DMS79 treated with DMSO at 0.1 percent for 48 hours (cell line): ENCODE measurements around the gene FAN1.

Source experiments
- DNase-seq: peaks from one replicate; lab custom pipeline; 2025; lab: John Stamatoyannopoulos, UW

Gene FAN1

DNA sequence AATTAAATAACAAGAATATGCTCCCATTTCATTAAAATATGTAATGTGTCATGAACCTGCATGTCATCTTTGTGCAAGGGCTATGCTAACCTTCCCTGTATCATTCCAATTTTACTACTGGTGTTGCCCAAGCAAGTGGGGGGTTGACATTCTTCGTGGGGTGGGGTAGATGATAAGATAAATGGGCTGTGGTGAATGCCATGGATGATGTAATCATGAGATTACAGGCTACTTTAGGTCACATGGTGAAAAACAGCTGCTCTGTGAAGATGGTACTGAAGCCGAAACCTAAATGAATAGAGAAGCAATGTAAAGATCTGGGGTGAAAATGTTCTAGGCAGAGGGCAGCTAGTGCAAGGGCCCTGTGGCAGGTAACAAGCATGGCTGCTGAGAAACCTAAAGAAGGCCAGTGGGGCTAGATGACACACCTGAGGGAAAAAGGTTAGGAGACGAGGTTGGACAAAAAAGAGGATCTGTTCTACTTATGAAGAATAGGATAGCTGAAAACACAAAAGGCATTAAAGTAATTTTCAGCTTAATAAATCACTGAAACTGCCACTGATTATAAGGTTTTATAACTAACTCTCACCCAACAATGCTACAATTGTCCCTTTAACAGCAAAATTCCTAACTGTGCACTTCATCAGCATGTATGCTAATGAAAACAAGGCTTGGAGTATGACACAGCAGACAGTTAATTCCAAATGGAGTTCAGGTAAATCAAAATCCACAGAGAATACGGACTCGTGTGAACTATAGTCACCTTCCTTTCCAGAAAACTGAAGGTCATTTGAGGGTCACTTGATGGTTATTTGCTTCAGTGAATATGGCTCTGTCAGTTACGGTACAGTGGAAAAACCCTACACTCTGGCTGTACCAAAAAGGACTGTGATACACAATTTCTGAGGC lies 52.8 kb downstream of the FAN1 start:
- no peak for DNase-seq

DNA sequence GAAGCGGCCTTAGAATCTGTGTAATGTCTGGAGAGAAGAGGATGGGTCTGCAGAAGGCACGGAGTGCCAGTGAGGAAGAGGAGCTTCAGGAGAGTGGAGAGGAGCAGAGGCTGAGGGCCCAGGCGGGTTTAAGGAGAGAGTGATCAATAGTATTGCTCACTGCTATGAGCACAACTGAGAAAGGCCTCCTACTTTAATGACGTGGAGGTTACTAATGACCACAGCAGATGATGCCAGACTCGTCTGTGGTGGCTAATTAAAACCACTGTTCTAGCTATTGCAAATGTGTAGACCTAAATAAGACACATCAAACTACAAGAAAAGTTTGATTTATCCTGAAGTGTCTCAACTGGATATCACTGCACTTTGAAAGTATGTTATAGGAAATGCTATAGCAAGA lies 54.5 kb downstream of the FAN1 start:
- DNase-seq = no peak

DNA sequence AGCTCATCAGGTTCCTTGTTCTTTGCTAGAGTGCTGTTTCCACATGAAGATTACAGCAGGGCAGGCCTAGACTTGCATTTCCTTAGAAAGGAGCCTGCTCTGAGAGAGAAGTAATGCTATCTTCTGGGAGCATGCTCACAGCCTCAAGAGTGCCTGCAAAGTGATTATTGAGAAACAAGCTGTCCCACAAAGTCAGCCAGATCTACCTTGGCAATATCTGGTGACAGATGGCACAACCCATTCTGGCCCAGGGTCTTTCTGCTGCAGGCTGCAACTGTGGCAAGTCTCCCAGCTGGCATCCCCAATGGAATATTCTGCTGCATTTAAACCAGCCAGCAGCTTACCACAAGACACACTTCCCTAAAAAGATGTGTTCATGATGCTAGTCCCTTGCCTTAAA lies 58.4 kb downstream of the FAN1 start:
- DNase-seq = peak; percentile 46

DNA sequence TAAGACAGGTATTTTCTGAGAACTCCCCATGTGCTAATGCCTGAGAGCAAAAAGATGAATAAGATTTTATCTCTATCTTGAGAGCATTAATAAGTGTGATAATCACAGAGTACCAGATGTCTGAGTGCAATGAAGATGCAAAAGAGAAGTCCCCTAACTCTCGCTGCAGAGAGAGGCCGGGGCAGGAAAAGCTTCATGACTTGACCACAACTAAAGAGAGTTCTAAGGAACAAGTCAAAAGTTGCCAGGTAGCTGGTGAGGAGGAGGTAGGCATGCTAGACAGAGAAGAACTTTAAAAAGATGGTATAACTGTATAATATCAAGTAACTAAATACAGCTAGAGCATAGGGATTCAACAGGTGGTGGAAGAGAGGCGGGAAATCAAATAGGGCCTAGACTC lies 58.9 kb downstream of the FAN1 start:
- DNase-seq = no peak

DNA sequence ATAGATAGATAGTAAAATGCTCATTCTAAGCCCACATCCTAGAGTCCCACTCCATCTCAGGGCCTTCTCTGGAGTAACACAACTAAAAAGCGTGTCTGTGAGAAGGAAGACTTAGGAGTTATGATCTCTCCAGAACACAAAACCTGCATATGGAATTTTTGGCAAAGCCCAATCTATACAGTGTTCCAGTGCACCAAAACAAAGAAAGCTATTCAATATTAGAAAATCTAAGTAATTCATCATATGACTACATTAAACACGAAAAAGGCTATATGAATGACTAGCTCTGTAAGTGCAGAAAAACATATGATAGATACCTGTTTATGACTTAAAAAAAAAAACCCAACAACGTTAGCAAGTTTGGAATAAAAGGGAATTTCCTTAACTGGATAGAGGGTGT lies 60.0 kb downstream of the FAN1 start:
- DNase-seq = no peak

DNA sequence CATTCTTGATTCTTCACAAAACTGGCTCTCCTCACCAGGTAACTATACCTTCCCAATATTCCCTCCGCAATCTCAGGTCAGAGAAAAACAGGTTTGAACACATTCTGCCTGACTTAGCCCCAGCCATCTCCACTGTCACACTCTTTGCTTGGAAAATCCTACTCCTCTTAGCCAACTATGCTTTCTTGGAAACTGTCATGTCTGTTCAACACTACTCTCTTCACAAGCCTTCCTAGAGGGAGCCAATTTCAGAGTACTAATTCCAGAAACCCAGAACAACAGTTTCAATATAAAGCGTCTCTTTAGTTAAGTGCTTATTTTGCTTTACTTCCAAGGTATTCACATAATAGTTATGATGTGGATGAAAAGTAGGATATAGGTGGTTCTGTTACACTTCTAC lies 66.0 kb downstream of the FAN1 start:
- no peak for DNase-seq

DNA sequence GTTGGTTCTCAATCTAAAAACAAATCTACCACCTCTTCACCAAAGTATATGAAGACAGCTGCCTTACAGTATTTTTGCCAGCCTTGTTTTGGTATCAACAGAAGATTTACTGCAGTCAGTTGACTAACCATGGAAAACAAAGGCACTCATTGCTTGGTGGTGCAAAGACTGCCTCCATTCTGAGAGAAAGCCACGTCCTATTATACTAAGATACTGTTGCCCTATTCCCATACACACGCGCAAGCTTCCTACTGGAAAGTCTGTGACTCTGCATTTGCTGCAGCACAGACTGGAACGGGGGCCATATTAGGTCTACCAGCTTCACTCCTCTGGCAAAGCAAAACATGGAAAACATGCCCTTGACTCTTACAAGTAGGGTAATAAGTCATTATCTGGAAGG lies 69.7 kb downstream of the FAN1 start:
- no peak for DNase-seq

DNA sequence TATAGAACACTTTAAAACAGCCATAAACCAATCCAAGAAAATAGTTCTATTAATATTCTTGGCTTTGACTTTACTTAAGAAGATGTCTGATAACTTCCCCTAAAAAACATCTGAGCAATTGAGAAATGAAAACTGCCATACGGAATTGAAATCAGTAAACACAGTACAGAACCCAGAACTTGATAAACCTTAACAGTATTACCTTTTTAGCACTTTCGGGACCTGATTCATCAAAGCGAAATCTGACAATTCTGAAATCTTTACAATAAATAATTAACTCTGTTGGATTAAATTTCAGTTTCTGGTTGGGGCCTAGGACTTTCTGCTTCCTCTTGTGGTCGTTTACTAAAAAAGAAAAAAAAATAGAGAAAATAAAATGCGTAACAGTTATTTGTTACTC lies 70.4 kb downstream of the FAN1 start:
- DNase-seq = no peak

DNA sequence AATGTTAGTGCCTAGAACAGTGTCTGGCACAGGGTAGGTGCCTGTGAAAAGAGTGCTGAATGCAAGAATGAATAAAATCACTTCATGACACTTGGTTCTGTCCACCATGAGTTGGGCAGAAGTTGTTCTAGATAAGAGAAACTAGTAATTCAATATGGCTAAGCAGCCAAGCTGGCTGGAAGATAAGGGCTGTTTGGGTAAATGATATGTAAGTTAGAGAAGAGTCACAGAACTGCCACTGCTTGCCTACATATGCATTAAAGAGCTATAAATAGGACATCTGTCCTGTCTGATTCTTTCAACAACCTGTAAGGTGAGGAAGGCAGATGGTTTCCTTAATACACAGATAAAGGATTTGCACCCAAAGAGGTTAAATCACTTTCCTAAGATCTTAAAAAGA lies 74.6 kb downstream of the FAN1 start:
- no peak for DNase-seq

DNA sequence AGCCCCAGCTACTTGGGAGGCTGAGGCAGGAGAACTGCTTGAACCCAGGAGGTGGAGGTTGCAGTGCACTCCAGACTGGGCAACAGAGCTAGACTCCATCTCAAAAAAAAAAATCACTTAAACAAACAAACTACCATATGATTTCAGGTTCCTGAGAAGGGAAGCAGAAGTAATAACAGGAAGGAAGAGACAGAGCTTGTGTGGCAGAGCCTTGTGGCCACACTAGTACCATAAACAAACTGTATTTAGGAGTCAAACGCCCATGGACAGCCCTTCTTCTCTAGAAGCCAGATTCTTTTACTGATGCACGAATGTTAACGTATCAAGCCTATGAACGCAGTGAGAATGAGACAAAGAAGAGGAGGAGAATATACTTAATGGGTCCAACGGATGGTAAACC lies 75.7 kb downstream of the FAN1 start:
- DNase-seq = no peak

DNA sequence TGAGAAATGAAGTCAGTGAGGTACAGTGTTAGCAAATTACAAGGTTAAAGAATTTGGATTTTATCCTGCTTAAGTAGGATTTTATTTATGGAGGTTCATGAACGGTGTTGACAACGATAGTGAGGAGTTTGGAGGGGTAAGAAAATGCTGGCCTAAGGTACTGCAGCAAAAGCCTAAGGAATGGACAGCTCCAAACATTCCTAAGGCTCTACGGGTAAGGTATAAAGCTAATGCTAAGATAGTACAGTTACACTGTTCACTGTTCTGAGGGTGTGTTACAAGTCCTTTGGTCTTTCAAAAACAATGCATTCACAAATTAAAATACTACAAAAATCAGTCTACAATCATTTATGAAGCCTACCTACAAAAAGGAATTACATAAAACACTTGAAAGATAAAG lies 80.4 kb downstream of the FAN1 start:
- no peak for DNase-seq

DNA sequence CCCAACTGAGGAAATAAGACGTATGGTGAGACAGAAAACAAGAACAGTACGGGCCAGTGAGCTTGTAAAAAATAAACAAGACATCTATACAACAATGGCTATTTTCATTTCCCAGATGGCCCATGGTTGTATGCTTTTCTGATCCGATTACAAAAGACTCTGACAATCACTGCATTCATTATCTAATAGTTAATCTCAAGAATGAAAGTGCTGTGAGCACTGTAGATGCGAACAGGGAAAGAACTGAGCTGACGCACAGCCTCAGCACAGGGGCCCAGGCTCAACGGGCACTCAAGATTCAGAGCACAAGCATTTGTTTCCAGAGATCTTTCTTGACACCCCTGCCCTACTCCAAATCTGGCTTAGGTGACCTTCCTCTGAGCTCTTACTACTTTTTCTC lies 80.8 kb downstream of the FAN1 start:
- DNase-seq = no peak

DNA sequence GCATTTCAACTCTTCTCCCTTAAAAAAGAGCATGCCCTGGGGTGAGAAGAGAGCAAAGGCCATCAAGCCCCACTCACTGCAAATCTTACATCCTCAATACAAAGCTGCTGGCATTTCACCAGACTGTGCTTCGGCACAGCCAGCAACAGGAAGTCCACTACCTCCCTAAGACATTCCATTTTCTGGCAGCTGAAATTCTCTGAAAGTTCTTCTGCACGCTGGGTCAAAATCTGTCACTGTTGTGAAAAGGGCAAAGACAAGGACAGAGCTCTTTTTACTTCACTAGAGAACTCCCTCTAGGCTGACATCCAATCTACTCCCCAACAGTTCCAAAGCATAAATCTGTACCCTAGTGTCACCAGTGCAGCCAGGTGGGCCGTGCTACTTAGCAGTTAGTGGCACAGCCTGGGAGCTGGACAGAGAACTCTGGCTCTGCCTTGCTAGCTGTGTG lies 81.4 kb downstream of the FAN1 start:
- no peak for DNase-seq

DNA sequence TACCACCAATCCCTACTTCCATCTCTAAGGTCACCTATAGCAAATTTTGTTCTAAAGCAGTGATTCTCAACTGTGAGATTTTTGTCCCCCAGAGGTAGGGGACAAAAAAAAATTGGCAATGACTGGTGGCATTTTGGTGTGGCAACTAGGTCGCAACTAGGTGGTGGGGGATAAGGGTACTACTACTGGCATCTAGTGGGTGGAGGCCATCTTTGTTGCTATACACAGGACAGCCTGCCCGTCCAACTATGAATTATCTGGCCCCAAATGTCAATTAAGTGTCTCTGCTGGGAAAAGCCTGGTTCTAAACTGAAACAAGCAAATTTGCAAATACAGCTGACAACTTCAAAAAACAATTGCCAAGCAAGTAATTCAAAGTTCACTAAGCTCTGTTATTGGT lies 86.3 kb downstream of the FAN1 start:
- DNase-seq = no peak

DNA sequence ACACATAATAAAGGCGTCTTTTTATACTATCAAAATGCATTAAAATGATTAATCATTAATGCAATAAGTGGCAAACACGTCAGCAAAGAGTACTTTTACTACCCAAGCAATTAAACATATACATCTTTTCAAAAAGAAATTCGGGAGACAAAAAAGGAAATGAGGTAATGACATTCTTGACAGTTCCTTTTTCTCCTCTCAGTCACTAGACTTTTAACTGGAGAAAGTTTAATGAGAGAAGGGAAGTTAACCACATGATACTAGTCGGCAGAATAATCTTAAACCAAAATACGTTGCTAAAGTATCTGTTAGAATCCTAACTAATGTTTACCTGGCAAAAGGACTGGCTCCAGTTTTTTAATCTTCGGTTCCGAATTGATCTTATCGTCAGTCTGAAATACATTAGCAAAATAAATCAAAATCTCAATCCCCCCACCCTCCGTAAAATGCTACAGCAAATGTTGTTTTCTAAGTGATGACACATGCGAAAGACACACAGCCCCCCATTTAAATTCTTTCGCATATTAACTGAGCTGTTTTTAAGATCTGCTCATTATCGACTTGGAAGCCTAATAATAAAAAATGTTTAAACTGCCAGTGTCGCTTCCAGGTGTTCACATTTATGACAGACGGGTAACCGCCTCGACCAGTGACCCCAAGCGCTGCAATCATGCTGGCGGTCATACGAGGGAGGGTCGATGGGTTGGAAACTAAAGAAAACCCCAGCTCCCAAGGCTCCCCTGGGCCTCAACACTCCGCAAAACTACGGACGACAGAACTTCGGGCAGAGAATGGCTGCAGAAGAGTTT lies 86.9 kb downstream of the FAN1 start:
- peak; percentile 3 for DNase-seq

DNA sequence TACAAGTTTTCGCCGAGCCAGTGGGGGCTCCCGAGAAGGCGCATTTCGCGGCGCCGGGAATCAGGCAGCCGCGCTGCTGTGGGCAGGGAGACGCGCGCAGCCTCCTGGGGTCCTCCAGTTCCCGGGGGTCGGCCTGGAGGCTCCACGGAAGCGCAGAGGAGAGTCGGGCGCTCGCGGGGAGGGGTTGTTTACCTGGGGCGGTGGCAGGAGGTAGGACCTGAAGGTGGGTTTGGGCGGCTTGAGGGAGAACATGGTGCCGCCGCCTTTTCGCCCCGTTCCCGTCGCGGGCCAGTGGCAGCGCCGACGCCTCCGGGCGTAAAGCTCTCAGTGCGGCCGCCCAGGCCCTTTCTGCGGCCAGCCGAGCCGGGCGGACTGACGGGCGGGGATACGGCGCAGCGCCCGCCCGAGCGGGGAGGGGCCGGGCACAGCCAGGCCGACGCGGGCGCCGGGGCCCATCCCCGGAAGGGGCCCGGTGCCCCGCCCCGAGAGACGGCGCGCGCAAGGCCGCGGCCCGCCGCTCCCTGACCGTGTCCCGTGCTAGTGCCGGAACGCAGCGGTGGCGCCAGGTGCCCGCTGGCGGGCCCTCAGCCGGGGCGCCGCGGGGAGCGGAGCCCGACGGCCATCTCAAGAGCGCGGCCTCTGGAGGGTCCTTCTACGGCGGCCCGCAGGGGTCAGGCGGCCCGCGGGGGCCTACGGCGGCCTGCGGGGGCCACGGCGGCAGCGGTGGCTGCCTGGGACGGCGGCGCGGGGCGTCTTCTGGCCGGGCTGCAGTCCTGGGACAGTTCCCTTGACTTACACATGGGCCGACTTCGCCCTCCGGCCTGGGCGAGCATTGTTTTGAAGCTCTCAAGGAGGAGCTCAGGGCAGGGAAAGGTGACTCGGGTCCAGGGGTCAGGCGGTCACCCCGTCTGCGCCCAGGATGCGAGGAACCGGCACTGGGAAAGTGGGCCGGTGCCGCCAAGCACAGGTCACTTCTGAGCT lies 87.8 kb downstream of the FAN1 start, which contains the start of gene MTMR10:
TSS of gene MTMR10 (minus strand) at position 374 of the 981 bp plus-strand sequence. CDS start at position 252, 122 bp downstream.
- DNase-seq = peak; percentile 3

DNA sequence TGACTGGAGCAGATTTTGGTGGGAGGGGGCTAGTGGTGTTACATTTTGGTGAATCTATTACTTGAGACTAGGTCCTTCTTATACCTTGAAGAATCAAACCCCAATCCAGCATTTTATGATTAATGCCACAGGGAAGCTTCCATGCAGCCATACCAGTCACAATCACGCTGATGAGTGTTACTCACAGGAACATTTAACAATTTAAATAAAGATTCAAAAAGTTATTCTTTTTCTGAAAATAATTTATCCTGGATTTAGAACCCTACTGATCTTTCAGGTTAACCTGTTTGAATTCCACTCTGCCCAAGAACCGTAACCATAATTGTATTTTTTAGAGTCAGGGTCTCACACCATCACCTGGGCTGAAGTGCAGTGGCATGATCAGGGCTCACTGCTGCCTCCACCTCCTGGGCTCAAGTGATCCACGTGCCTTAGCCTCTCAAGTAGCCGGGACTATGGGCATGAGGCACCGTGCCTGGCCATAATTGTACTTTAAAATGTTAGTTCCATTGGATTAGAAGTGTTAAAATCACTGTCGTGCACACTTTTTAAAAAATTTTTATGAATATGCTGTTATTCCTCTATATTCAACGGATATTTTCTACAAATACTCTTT lies 88.6 kb downstream of the FAN1 start:
- peak; percentile 22 for DNase-seq
